NCI-H2227 (cell line): ENCODE data around the gene CCDC144A.
"Not testable (repeated sequence)": the region's sequence is repeated elsewhere in the genome, so short reads cannot be mapped to it uniquely, and the experiment has no call there.

Experiments
- DNase-seq: peaks from one replicate; lab custom pipeline; 2025; ENCODE audit not compliant: unreplicated experiment; lab: John Stamatoyannopoulos, UW

CCDC144A gene

GRCh38 chr17:16818821-16819683, 129.0 kb downstream of the CCDC144A start:
- DNase-seq = no peak

GRCh38 chr17:16820161-16820877, 130.3 kb downstream of the CCDC144A start:
- no peak for DNase-seq

GRCh38 chr17:16820979-16821543, 131.0 kb downstream of the CCDC144A start:
- DNase-seq = no peak

- DNase-seq = not testable (repeated sequence)
These were observed 132.1 kb downstream of the CCDC144A start for GRCh38 chr17:16822133-16822532.

GRCh38 chr17:16823768-16824406, 133.8 kb downstream of the CCDC144A start:
- DNase-seq = not testable (repeated sequence)
